Motor neuron (in vitro differentiated cells): ENCODE measurements around the gene AIRE. TPM values are rescaled to one million over a fixed set of nuclear protein-coding genes. Genes with fewer than 3 reads are reported as not detected.

ENCODE experiments used
- total RNA-seq, 8 experiments: library from RNA; unstranded; fragments of 300-600 nt; gene quantifications; 2 replicates each; pipeline versions ENCODE4 v1.2.3 to v1.2.4, GENCODE V29; 2022

AIRE gene
- total RNA-seq, 8 experiments from 2014 or later = 0.05 to 0.58 (median 0.21) TPM; not detected in 1

Other genes starting within 250 kb of the AIRE start
- gene PWP2, start 178.5 kb upstream of the AIRE start, total RNA-seq = 10 to 100 TPM in 5 of 8 experiments, 1 to 10 TPM in 2, under 1 TPM in 1; 0.81 to 22.4 (median 10.8) TPM
- 10 to 100 TPM in 7 of 8 experiments, 1 to 10 TPM in 1; 9.5 to 85.8 (median 46.0) TPM for gene GATD3, start 152.2 kb upstream of the AIRE start, total RNA-seq
- 1 to 10 TPM in 4 of 8 experiments, under 1 TPM in 4; 0.09 to 8.9 (median 0.71) TPM for gene ICOSLG, start 44.9 kb upstream of the AIRE start, total RNA-seq
- gene DNMT3L, start 24.0 kb upstream of the AIRE start, total RNA-seq = 1 to 10 TPM in 1 of 8 experiments, under 1 TPM in 3, not detected in 4; 0.19 to 1.2 (median 0.26) TPM
- gene PFKL, start 14.2 kb downstream of the AIRE start, total RNA-seq = 100 to 1,000 TPM in 2 of 8 experiments, 10 to 100 TPM in 6; 43.6 to 204 (median 61.9) TPM
- gene CFAP410, start 53.5 kb downstream of the AIRE start, total RNA-seq = 10 to 100 TPM; 12.5 to 19.0 (median 16.7) TPM
- gene TRPM2, start 67.7 kb downstream of the AIRE start, total RNA-seq = under 1 TPM; 0.05 to 0.35 (median 0.15) TPM
- 1 to 10 TPM in 5 of 8 experiments, under 1 TPM in 3; 0.18 to 4.8 (median 2.6) TPM for gene LRRC3, start 169.6 kb downstream of the AIRE start, total RNA-seq